Activated T-cell treated with anti-CD3 and anti-CD28 coated beads, Interleukin-2, amount 50 U/mL, for 24 hours (primary cell): Measurements from ENCODE around the gene EGFR.

Experiments used
- DNase-seq: peaks from one replicate; pipeline ENCODE4 v3.0.0-alpha.2; 2020
- H3K27ac Mint-ChIP-seq: 2 replicates; pipeline ENCODE4 v1.8.0; 2020; ENCODE audit warnings: mild to moderate bottlenecking, mixed read lengths
- H3K27me3 Mint-ChIP-seq: 2 replicates; pipeline ENCODE4 v1.8.0; 2020; ENCODE audit warnings: mixed read lengths
- H3K36me3 Mint-ChIP-seq: 2 replicates; pipeline ENCODE4 v1.8.0; 2020; ENCODE audit warnings: low read depth, mixed read lengths
- H3K4me1 Mint-ChIP-seq: 2 replicates; pipeline ENCODE4 v1.8.0; 2020; ENCODE audit warnings: low read depth, mixed read lengths
- H3K4me3 Mint-ChIP-seq: 2 replicates; pipeline ENCODE4 v1.8.0; 2020; ENCODE audit warnings: mild to moderate bottlenecking, moderate library complexity, mixed read lengths
- H3K9me3 Mint-ChIP-seq: 2 replicates; pipeline ENCODE4 v1.8.0; 2020; ENCODE audit warnings: mixed read lengths

The EGFR gene

GRCh38 chr7:55113760-55114540 is 95.1 kb downstream of the EGFR start:
- peaks cover 40% of the 10 kb centered on the region for H3K27me3 Mint-ChIP-seq
- H3K4me1 Mint-ChIP-seq, result no peaks in the 10 kb centered on the region
- DNase-seq, result no peak
- H3K27ac Mint-ChIP-seq, result no peak overlapping the region
- H3K4me3 Mint-ChIP-seq, result no peak overlapping the region
- no peaks in the 10 kb centered on the region for H3K9me3 Mint-ChIP-seq
- no peaks in the 10 kb centered on the region for H3K36me3 Mint-ChIP-seq

DNA sequence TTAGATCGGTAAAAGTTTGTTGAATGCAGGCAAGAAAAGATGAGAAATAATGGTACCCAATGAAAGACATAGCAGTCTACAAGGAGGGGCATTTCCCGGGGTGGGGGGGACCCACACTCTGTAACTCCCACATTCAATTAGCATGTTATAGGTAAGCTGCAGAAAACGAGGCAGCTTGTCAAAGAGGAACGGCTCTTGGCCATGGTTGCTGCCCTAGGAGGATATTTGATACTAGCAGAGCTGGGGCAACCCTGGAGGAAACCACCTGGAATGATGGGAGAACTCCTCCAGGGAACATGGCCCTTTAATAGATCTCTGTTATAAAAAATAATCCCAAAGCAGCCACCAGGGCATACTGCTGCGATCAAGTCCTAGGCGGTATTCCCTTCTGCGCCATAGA is 98.5 kb downstream of the EGFR start:
- H3K36me3 Mint-ChIP-seq, result no peaks in the 10 kb centered on the region
- peaks cover 38% of the 10 kb centered on the region for H3K27me3 Mint-ChIP-seq
- DNase-seq, result no peak
- no peaks in the 10 kb centered on the region for H3K9me3 Mint-ChIP-seq
- no peak overlapping the region for H3K4me3 Mint-ChIP-seq
- H3K4me1 Mint-ChIP-seq, result no peaks in the 10 kb centered on the region
- no peak overlapping the region for H3K27ac Mint-ChIP-seq

DNA sequence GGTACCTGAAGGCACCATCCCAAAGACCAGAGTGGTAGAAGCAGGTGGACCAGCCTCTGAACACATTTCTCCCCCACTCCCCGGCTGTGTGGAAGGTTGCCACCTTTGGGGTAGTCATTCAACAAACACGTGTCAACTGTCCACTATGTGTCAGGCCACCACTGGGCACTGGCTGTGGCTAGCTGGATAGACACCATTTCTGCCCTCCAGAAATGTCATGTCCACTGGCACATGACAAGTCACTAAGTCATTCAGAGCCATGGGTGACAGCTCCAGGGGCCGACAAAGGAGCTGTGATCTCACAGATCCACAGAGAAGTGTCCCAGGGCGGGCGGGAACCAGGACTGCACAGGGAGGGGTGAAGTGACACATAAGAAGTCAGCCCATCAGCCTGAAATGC is 99.6 kb downstream of the EGFR start:
- H3K27me3 Mint-ChIP-seq, result peaks cover 40% of the 10 kb centered on the region
- no peaks in the 10 kb centered on the region for H3K4me1 Mint-ChIP-seq
- DNase-seq, result no peak
- H3K36me3 Mint-ChIP-seq, result no peaks in the 10 kb centered on the region
- H3K9me3 Mint-ChIP-seq, result no peaks in the 10 kb centered on the region
- no peak overlapping the region for H3K27ac Mint-ChIP-seq
- H3K4me3 Mint-ChIP-seq, result no peak overlapping the region

GRCh38 chr7:55119571-55119970 is 100.8 kb downstream of the EGFR start:
- no peaks in the 10 kb centered on the region for H3K4me1 Mint-ChIP-seq
- H3K36me3 Mint-ChIP-seq, result no peaks in the 10 kb centered on the region
- no peak overlapping the region for H3K4me3 Mint-ChIP-seq
- no peaks in the 10 kb centered on the region for H3K9me3 Mint-ChIP-seq
- peaks cover 47% of the 10 kb centered on the region for H3K27me3 Mint-ChIP-seq
- DNase-seq, result no peak
- no peak overlapping the region for H3K27ac Mint-ChIP-seq

DNA sequence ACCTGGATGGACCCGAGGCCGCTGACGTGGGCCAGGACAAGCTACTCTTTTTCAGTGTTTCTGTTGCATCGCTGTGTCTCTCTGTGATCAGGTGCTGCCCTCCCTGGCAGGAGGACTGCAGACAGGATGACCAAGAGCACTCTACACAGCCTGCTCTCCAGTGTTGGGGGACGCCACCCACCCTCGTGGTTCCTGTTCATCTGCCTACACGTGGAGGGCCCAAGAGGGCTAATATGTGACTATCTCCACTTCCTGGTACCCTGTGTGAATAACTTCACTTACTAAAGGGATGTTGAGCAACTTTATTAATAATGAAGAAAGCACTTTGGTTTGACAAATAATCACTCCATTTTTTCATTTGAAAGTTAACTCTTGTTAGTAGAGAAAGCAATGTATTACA is 101.3 kb downstream of the EGFR start:
- no peaks in the 10 kb centered on the region for H3K9me3 Mint-ChIP-seq
- H3K27ac Mint-ChIP-seq, result no peak overlapping the region
- H3K4me1 Mint-ChIP-seq, result no peaks in the 10 kb centered on the region
- no peaks in the 10 kb centered on the region for H3K36me3 Mint-ChIP-seq
- H3K4me3 Mint-ChIP-seq, result no peak overlapping the region
- H3K27me3 Mint-ChIP-seq, result peaks cover 52% of the 10 kb centered on the region
- no peak for DNase-seq

DNA sequence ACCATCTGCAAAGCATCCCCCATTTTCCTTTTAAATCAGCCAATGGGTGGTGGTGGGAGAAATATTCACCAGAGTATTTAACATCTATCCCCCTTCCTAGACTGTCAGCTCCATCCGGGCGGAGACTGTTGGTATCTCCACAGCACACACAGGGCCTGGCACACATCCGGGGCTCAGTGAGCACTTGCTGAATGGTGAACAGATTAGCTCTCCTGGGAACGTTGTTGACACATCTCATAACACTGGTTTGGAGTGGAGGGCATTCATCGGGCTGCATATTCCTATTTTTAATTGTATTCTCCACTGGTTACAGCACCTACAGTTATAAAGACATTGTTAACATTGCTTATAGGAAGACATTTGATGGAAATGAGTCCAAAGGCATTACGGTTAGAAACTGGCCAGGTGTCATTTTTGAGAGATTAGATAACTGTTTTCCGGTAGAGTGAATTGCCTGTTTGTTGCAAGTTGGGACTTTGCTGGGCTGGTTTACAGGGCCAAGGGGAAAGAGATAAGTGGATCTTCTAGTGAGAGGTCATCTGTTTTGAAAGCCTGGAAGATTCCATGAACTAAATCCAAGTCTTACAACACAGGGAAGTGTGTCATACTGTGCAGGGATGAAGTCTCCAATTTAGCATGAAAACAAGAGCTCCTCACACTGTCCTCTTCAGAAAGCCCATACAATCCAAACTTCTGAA is 101.8 kb downstream of the EGFR start:
- Mint-ChIP-seq H3K4me1 (no peaks in the 10 kb centered on the region), H3K9me3 (no peaks in the 10 kb centered on the region), H3K36me3 (no peaks in the 10 kb centered on the region), H3K27me3 (peaks cover 53% of the 10 kb centered on the region), H3K4me3 (no peak overlapping the region), H3K27ac (no peak overlapping the region)
- no peak for DNase-seq

GRCh38 chr7:55121249-55121648 is 102.4 kb downstream of the EGFR start:
- no peak overlapping the region for H3K27ac Mint-ChIP-seq
- no peaks in the 10 kb centered on the region for H3K36me3 Mint-ChIP-seq
- no peaks in the 10 kb centered on the region for H3K4me1 Mint-ChIP-seq
- DNase-seq, result no peak
- no peak overlapping the region for H3K4me3 Mint-ChIP-seq
- H3K9me3 Mint-ChIP-seq, result no peaks in the 10 kb centered on the region
- peaks cover 53% of the 10 kb centered on the region for H3K27me3 Mint-ChIP-seq

GRCh38 chr7:55122263-55122662 is 103.4 kb downstream of the EGFR start:
- no peak for DNase-seq
- Mint-ChIP-seq H3K36me3 (no peaks in the 10 kb centered on the region), H3K9me3 (no peaks in the 10 kb centered on the region), H3K4me3 (no peak overlapping the region), H3K27me3 (peaks cover 50% of the 10 kb centered on the region), H3K4me1 (no peaks in the 10 kb centered on the region), H3K27ac (no peak overlapping the region)

GRCh38 chr7:55124989-55125875 is 106.4 kb downstream of the EGFR start:
- no peaks in the 10 kb centered on the region for H3K36me3 Mint-ChIP-seq
- H3K4me3 Mint-ChIP-seq, result no peak overlapping the region
- peaks cover 60% of the 10 kb centered on the region for H3K27me3 Mint-ChIP-seq
- no peak overlapping the region for H3K27ac Mint-ChIP-seq
- DNase-seq, result no peak
- H3K9me3 Mint-ChIP-seq, result no peaks in the 10 kb centered on the region
- H3K4me1 Mint-ChIP-seq, result peaks cover 1% of the 10 kb centered on the region

DNA sequence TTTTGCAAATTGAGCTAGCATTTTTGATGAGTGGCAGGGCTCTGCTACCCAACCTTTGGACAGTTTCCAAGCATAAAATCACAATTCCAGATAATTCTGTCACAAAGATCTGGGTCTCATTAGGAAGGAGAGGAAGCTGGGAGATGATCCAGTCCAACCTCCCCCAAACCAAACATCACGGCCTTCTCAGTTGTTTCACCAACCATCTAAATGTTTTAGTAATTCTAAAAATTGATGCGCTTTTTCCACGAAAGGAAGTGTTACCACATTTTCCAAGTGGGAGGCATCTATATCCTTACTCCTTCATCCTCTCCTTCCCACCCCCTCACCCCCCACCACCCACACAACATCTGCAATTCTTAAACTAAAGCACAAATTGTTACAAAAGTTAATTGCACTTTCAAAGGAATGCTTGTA is 108.3 kb downstream of the EGFR start:
- DNase-seq, result no peak
- Mint-ChIP-seq H3K9me3 (no peaks in the 10 kb centered on the region), H3K27ac (no peak overlapping the region), H3K4me1 (peaks cover 13% of the 10 kb centered on the region), H3K36me3 (no peaks in the 10 kb centered on the region), H3K27me3 (peaks cover 49% of the 10 kb centered on the region), H3K4me3 (no peak overlapping the region)

DNA sequence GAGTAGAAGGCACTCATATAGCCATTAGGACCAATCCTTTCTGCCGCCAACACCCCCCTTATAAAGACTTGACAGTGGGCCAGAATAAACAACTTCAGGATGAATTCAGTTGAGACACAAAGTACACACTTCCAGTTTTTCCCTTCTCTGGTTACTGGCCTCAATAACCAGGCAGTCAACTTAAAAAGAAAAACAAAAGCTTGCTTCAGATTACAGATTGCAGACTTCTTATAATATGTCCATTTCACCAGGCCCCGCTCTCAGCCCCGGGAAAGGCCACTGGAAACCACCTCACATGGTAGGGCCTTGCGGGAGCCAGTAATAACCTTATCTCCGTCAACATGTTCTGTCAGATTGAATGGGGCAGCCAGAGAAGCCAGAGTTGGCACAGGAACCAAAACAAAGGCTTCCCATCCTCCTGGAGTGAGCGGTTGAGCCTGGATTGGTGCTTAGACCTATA is 108.8 kb downstream of the EGFR start:
- H3K9me3 Mint-ChIP-seq, result no peaks in the 10 kb centered on the region
- H3K36me3 Mint-ChIP-seq, result no peaks in the 10 kb centered on the region
- peaks cover 18% of the 10 kb centered on the region for H3K4me1 Mint-ChIP-seq
- peaks cover 49% of the 10 kb centered on the region for H3K27me3 Mint-ChIP-seq
- H3K4me3 Mint-ChIP-seq, result no peak overlapping the region
- no peak for DNase-seq
- no peak overlapping the region for H3K27ac Mint-ChIP-seq

DNA sequence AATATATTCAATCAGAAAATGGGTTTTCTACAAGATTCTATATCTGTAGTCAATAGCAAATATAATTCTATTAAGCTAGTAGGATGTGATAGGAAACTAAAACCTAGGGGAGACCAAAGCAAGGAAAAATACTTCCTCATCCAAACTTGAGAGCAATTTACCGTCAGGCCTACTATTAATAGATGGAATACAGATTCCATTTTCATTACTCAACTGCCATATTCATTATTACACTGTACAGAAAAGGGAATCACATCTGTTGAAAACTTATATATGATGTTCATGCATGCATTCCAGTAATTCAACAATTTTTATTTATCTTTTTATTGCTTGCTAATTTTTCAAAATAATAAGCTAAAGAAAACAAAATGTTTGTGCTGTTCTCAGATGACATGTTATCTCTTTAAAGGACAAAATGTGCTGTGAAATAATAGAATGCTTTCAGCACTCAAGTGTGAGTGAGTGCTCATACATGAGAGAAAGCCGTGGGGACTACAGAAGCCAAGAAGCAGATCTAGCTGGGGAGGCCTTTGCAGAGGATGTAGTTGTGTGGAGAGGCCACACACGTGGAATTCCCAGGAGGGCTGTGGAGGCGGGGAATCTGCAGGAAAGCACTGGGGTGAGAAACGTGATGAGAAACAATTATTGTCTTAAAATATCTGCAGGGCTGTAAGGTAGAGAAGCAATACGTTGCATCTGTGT is 110.0 kb downstream of the EGFR start:
- Mint-ChIP-seq H3K4me3 (no peak overlapping the region), H3K36me3 (no peaks in the 10 kb centered on the region), H3K27ac (no peak overlapping the region), H3K9me3 (no peaks in the 10 kb centered on the region), H3K4me1 (peaks cover 30% of the 10 kb centered on the region), H3K27me3 (peaks cover 48% of the 10 kb centered on the region)
- DNase-seq, result no peak

GRCh38 chr7:55129541-55130394 is 111.0 kb downstream of the EGFR start:
- Mint-ChIP-seq H3K36me3 (no peaks in the 10 kb centered on the region), H3K4me1 (peaks cover 34% of the 10 kb centered on the region), H3K27ac (no peak overlapping the region), H3K27me3 (peaks cover 44% of the 10 kb centered on the region), H3K4me3 (no peak overlapping the region), H3K9me3 (no peaks in the 10 kb centered on the region)
- DNase-seq, result no peak
